HL-60 (cell line): ENCODE measurements around the gene BTBD10.

ENCODE experiments used
- DNase-seq, 2 experiments: peaks; one replicate each; pipeline ENCODE4 v3.0.0-alpha.2; 2010 to 2020; ENCODE audit warnings: low read depth in 1 of 2, low spot score in 1 of 2
- H3K27ac ChIP-seq: fragments of 250-450 bp; sonication (Bioruptor Pico); replicated peaks from 2 replicates; pipeline ENCODE4 v1.5.1; 2020; ENCODE audit warnings: mild to moderate bottlenecking, moderate library complexity
- H3K27me3 ChIP-seq: fragments of 250-450 bp; sonication (Bioruptor Pico); 2 replicates; pipeline ENCODE4 v1.5.1; 2021; ENCODE audit warnings: mild to moderate bottlenecking, moderate library complexity; ENCODE audit not compliant: insufficient read depth, poor library complexity, severe bottlenecking
- H3K4me3 ChIP-seq: replicated peaks from 2 replicates; pipeline ENCODE4 v1.5.1; 2011; ENCODE audit warnings: mild to moderate bottlenecking, control low read depth, low read length; ENCODE audit not compliant: insufficient read depth
- GABPA ChIP-seq: IDR thresholded peaks from 2 replicates; pipeline ENCODE4 v1.6.1; 2012; ENCODE audit warnings: low read depth
- POLR2AphosphoS5 ChIP-seq: IDR thresholded peaks from 2 replicates; pipeline ENCODE4 v1.6.1; 2012; ENCODE audit warnings: low read depth
- SPI1 ChIP-seq: IDR thresholded peaks from 2 replicates; pipeline ENCODE4 v1.6.1; 2012; ENCODE audit warnings: low read depth, mild to moderate bottlenecking, borderline replicate concordance
- TF ChIP-seq, protein P1 (sequence below): IDR thresholded peaks from 2 replicates; pipeline ENCODE4 v1.6.1; 2012; ENCODE audit warnings: low read depth; ENCODE audit not compliant: insufficient replicate concordance
- TF ChIP-seq, protein P2 (sequence below): IDR thresholded peaks from one replicate; pipeline ENCODE4 v1.5.1; 2011; ENCODE audit warnings: low read length, control low read depth, inconsistent platforms; ENCODE audit not compliant: insufficient read depth

BTBD10 gene

DNA sequence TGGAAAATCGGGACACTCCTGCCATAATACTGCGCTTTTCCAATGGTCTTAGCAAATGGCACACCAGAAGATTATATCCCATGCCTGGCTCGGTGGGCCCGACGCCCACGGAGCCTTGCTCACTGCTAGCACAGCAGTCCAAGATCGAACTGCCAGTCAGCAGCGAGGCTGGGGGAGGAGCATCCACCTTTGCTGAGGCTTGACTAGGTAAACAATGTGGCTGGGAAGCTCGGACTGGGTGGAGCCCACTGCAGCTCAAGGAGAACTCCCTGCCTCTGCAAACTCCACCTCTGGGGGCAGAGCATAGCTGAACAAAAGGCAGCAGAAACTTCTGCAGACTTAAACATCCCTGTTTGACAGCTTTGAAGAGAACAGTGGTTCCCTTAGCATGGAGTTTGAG lies 17.2 kb upstream of the BTBD10 start:
- Histone ChIP-seq H3K4me3 (no peak overlapping the region), H3K27ac (no peak overlapping the region)
- DNase-seq: no peak

DNA sequence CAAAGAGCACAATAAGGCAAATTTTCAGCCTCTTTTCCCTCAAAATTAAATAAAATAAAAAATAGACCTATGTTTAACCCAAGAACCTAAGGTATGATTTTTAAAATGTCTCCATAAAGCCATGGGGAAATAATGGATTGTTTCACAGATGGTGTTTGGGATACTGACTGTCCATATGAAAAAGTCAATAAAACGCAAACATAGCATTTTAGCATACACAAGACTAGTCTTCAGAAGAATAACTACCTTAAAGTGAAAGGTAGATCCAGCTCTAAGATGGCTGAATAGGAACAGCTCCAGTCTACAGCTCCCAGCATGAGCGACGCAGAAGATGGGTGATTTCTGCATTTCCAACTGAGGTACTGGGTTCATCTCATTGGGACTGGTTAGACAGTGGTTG lies 16.7 kb upstream of the BTBD10 start:
- H3K27me3 ChIP-seq: peaks cover 6% of the 10 kb centered on the region
- no peak overlapping the region for H3K4me3 ChIP-seq
- TF ChIP-seq, protein P1, sequence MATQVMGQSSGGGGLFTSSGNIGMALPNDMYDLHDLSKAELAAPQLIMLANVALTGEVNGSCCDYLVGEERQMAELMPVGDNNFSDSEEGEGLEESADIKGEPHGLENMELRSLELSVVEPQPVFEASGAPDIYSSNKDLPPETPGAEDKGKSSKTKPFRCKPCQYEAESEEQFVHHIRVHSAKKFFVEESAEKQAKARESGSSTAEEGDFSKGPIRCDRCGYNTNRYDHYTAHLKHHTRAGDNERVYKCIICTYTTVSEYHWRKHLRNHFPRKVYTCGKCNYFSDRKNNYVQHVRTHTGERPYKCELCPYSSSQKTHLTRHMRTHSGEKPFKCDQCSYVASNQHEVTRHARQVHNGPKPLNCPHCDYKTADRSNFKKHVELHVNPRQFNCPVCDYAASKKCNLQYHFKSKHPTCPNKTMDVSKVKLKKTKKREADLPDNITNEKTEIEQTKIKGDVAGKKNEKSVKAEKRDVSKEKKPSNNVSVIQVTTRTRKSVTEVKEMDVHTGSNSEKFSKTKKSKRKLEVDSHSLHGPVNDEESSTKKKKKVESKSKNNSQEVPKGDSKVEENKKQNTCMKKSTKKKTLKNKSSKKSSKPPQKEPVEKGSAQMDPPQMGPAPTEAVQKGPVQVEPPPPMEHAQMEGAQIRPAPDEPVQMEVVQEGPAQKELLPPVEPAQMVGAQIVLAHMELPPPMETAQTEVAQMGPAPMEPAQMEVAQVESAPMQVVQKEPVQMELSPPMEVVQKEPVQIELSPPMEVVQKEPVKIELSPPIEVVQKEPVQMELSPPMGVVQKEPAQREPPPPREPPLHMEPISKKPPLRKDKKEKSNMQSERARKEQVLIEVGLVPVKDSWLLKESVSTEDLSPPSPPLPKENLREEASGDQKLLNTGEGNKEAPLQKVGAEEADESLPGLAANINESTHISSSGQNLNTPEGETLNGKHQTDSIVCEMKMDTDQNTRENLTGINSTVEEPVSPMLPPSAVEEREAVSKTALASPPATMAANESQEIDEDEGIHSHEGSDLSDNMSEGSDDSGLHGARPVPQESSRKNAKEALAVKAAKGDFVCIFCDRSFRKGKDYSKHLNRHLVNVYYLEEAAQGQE: no peak
- TF ChIP-seq, protein P2, sequence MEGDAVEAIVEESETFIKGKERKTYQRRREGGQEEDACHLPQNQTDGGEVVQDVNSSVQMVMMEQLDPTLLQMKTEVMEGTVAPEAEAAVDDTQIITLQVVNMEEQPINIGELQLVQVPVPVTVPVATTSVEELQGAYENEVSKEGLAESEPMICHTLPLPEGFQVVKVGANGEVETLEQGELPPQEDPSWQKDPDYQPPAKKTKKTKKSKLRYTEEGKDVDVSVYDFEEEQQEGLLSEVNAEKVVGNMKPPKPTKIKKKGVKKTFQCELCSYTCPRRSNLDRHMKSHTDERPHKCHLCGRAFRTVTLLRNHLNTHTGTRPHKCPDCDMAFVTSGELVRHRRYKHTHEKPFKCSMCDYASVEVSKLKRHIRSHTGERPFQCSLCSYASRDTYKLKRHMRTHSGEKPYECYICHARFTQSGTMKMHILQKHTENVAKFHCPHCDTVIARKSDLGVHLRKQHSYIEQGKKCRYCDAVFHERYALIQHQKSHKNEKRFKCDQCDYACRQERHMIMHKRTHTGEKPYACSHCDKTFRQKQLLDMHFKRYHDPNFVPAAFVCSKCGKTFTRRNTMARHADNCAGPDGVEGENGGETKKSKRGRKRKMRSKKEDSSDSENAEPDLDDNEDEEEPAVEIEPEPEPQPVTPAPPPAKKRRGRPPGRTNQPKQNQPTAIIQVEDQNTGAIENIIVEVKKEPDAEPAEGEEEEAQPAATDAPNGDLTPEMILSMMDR: no peak
- TF ChIP-seq GABPA (no peak), SPI1 (no peak), POLR2AphosphoS5 (no peak)
- H3K27ac ChIP-seq: no peak overlapping the region
- DNase-seq: no peak

More for the DNA sequence above, 17.2 kb upstream of the BTBD10 start:
- no peak for TF ChIP-seq POLR2AphosphoS5
- TF ChIP-seq, protein P2: no peak
- peaks cover 6% of the 10 kb centered on the region for H3K27me3 ChIP-seq

DNA sequence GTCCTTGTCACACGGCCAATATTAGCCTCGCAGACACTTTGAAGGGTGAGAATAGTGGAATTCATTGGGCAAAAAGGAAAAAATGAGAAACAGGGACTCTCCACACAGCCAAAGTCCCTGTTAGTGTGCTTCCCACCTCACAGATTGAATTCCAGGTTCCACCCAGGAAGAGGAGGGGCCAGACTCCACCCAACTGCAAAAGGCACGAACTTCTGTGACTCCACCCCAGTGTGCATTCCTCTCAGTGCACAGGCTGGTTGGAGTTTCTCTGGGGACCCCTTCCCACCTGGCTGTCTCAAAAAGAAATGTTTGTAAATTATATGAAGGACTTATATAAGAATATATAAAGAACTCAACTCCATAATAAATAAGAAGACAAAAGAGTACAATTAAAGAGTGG lies 12.1 kb upstream of the BTBD10 start:
- no peak overlapping the region for H3K27ac ChIP-seq
- no peak for DNase-seq
- peaks cover 8% of the 10 kb centered on the region for H3K27me3 ChIP-seq
- TF ChIP-seq, protein P2: no peak
- no peak for TF ChIP-seq POLR2AphosphoS5
- no peak for TF ChIP-seq SPI1
- TF ChIP-seq GABPA: no peak
- TF ChIP-seq, protein P1: no peak
- H3K4me3 ChIP-seq: no peak overlapping the region

DNA sequence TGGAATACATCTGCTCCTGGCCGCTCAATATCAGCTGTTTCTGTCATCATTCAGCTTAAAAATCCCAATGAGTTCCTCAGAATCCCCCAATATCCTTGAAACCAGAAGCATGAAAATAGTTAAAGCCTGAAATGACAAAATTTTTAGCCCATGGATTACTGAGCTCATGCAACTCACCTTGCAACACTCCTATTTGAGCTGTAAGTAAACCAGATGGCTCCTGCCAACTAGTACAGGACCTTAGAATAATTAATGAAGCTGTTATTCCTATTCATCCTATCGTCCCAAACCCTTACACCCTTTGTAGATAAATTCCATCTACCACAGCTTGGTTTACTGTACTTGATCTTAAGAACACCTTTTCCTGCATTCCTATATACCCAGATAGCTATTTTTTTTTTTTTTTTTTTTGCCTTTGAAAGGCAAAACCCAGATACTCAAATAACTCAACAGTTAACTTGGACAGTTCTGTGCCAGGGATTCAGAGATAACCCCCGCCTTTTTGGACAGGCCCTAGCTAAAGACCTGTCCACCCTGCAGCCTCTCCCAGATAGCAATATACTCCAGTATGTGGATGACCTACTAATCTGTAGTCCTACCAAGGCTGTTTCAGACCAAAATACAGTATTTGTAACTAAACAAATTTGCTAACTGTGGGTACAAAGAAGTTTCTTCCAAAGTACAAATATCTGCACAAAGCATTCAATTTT lies 10.1 kb upstream of the BTBD10 start:
- DNase-seq: no peak
- no peak overlapping the region for H3K4me3 ChIP-seq
- peaks cover 8% of the 10 kb centered on the region for H3K27me3 ChIP-seq
- H3K27ac ChIP-seq: no peak overlapping the region
- no peak for TF ChIP-seq GABPA
- TF ChIP-seq, protein P1: no peak
